Nephron progenitor cell (in vitro differentiated cells): ENCODE results near the gene SNU13.
"Not testable (repeated sequence)": the region's sequence is repeated elsewhere in the genome, so short reads cannot be mapped to it uniquely, and the experiment has no call there.

Experiments
- DNase-seq: peaks from one replicate; pipeline ENCODE4 v3.0.0; 2021
- H3K27ac Mint-ChIP-seq: 2 replicates; pipeline ENCODE4 v1.8.0; 2021; ENCODE audit warnings: mild to moderate bottlenecking, moderate library complexity, mixed read lengths
- H3K27me3 Mint-ChIP-seq: 2 replicates; pipeline ENCODE4 v1.8.0; 2021; ENCODE audit warnings: mild to moderate bottlenecking, low read depth, mixed read lengths; ENCODE audit not compliant: poor library complexity
- H3K36me3 Mint-ChIP-seq: 2 replicates; pipeline ENCODE4 v1.8.0; 2021; ENCODE audit warnings: low read depth, mixed read lengths
- H3K4me1 Mint-ChIP-seq: 2 replicates; pipeline ENCODE4 v1.8.0; 2021; ENCODE audit warnings: mixed read lengths
- H3K4me3 Mint-ChIP-seq: 2 replicates; pipeline ENCODE4 v1.8.0; 2021; ENCODE audit warnings: mild to moderate bottlenecking, moderate library complexity, mixed read lengths
- H3K9me3 Mint-ChIP-seq: 2 replicates; pipeline ENCODE4 v1.8.0; 2021; ENCODE audit warnings: mild to moderate bottlenecking, moderate library complexity, mixed read lengths
- CTCF ChIP-seq: fragments of 200-600 bp; sonication (generic); IDR thresholded peaks from 2 replicates; pipeline ENCODE4 v1.5.0; 2021; ENCODE audit warnings: antibody characterized with exemption

SNU13 gene

GRCh38 chr22:41688365-41689211 lies at the start of gene SNU13:
SNU13 (minus strand) TSS chr22:41688867; CDS start chr22:41688796, 71 bp downstream.
- peaks cover 17% of the 10 kb centered on the region for H3K4me1 Mint-ChIP-seq
- H3K27me3 Mint-ChIP-seq, result no peaks in the 10 kb centered on the region
- H3K4me3 Mint-ChIP-seq, result peak within 1 kb of the TSS; percentile 90
- H3K36me3 Mint-ChIP-seq, result no peaks in the 10 kb centered on the region
- H3K27ac Mint-ChIP-seq, result peak within 1 kb of the TSS; percentile 99
- no peaks in the 10 kb centered on the region for H3K9me3 Mint-ChIP-seq
- no peak for TF ChIP-seq CTCF
- DNase-seq, result peak; percentile 90

GRCh38 chr22:41733241-41733640 lies 44.6 kb upstream of the SNU13 start:
- H3K4me3 Mint-ChIP-seq, DNase-seq, H3K36me3 Mint-ChIP-seq, H3K4me1 Mint-ChIP-seq, H3K9me3 Mint-ChIP-seq, H3K27ac Mint-ChIP-seq: not testable (repeated sequence)
- peaks cover 14% of the 10 kb centered on the region for H3K27me3 Mint-ChIP-seq

GRCh38 chr22:41732096-41732772 lies 43.6 kb upstream of the SNU13 start:
- H3K36me3 Mint-ChIP-seq, result no peaks in the 10 kb centered on the region
- H3K4me1 Mint-ChIP-seq, result no peaks in the 10 kb centered on the region
- DNase-seq, result no peak
- H3K27me3 Mint-ChIP-seq, result peaks cover 14% of the 10 kb centered on the region
- no peak for TF ChIP-seq CTCF
- no peak overlapping the region for H3K27ac Mint-ChIP-seq
- H3K4me3 Mint-ChIP-seq, result no peak overlapping the region
- no peaks in the 10 kb centered on the region for H3K9me3 Mint-ChIP-seq

- no peak for TF ChIP-seq CTCF
- Mint-ChIP-seq H3K4me1 (no peaks in the 10 kb centered on the region), H3K27ac (no peak overlapping the region), H3K27me3 (peaks cover 14% of the 10 kb centered on the region), H3K9me3 (no peaks in the 10 kb centered on the region), H3K4me3 (no peak overlapping the region), H3K36me3 (no peaks in the 10 kb centered on the region)
- DNase-seq, result no peak
Measured at GRCh38 chr22:41731609-41732008, 42.9 kb upstream of the SNU13 start.

GRCh38 chr22:41725510-41726110 lies 36.9 kb upstream of the SNU13 start:
- H3K4me3 Mint-ChIP-seq, result no peak overlapping the region
- H3K27me3 Mint-ChIP-seq, result peaks cover 20% of the 10 kb centered on the region
- peak overlapping the region; percentile 47 for H3K27ac Mint-ChIP-seq
- H3K36me3 Mint-ChIP-seq, result no peaks in the 10 kb centered on the region
- no peaks in the 10 kb centered on the region for H3K9me3 Mint-ChIP-seq
- no peak for DNase-seq
- TF ChIP-seq CTCF, result no peak
- no peaks in the 10 kb centered on the region for H3K4me1 Mint-ChIP-seq

- no peak for TF ChIP-seq CTCF
- no peak for DNase-seq
- Mint-ChIP-seq H3K27me3 (peaks cover 14% of the 10 kb centered on the region), H3K4me3 (no peak overlapping the region), H3K36me3 (no peaks in the 10 kb centered on the region), H3K9me3 (no peaks in the 10 kb centered on the region), H3K27ac (no peak overlapping the region), H3K4me1 (no peaks in the 10 kb centered on the region)
Measured at GRCh38 chr22:41722496-41722895, 33.8 kb upstream of the SNU13 start.
